Measurements from ENCODE around the gene EIF4G3. TPM values are rescaled to one million over a fixed set of nuclear protein-coding genes. Genes with fewer than 3 reads are reported as not detected.

EIF4G3 gene
- total and polyA plus RNA-seq, 9 of the 15 experiments (the other 6 are each of a cell fraction or from before 2014, with no cell fraction given) = 6.7 to 40.5 (median 32.1) TPM

- TF ChIP-seq, protein P1, sequence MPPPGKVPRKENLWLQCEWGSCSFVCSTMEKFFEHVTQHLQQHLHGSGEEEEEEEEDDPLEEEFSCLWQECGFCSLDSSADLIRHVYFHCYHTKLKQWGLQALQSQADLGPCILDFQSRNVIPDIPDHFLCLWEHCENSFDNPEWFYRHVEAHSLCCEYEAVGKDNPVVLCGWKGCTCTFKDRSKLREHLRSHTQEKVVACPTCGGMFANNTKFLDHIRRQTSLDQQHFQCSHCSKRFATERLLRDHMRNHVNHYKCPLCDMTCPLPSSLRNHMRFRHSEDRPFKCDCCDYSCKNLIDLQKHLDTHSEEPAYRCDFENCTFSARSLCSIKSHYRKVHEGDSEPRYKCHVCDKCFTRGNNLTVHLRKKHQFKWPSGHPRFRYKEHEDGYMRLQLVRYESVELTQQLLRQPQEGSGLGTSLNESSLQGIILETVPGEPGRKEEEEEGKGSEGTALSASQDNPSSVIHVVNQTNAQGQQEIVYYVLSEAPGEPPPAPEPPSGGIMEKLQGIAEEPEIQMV (tag; conservative IDR thresholded peaks at IDR 0.05; ENCODE audit: low read depth) = no peak
- TF ChIP-seq JUNB (CRISPR knock-in tag; conservative IDR thresholded peaks at IDR 0.05) (no peak), IRF2 (CRISPR knock-in tag; IDR thresholded peaks at IDR 0.05) (no peak), SRSF9 (IDR thresholded peaks at IDR 0.05; ENCODE audit: borderline replicate concordance, low read depth, low read length) (no peak), MYNN (IDR thresholded peaks at IDR 0.05) (no peak; the same call in 1 of the 2 replicates), MYNN (CRISPR knock-in tag; IDR thresholded peaks at IDR 0.05) (no peak), LEF1 (IDR thresholded peaks at IDR 0.05) (no peak), PCBP1 (IDR thresholded peaks at IDR 0.05; ENCODE audit: low read depth, low read length, poor library complexity, severe bottlenecking) (no peak), CHCHD3 (CRISPR knock-in tag; IDR thresholded peaks at IDR 0.05) (no peak), XRCC5 (IDR thresholded peaks at IDR 0.05; ENCODE audit: low read depth, low read length) (no peak), BCOR (IDR thresholded peaks at IDR 0.05) (peak; percentile 66; the same call in 1 of the 2 replicates), ZNF134 (CRISPR knock-in tag; conservative IDR thresholded peaks at IDR 0.05) (no peak), KDM4B (IDR thresholded peaks at IDR 0.05; ENCODE audit: borderline replicate concordance in 2 of 2, low read depth in 1 of 2) (peak in 1 of 2 experiments; percentile 85; a peak in 1 of 4 replicates), CAMTA2 (CRISPR knock-in tag; conservative IDR thresholded peaks at IDR 0.05) (no peak), TARDBP (IDR thresholded peaks at IDR 0.05) (no peak), TAF1 (IDR thresholded peaks at IDR 0.05; ENCODE audit: control insufficient read depth, extremely low read depth, insufficient read depth, low read length, severe bottlenecking) (peak; percentile 50), LARP7 (IDR thresholded peaks at IDR 0.05) (no peak), ZNF143 (CRISPR knock-in tag; IDR thresholded peaks at IDR 0.05) (no peak), SMARCA5 (IDR thresholded peaks at IDR 0.05) (no peak)
- TF ChIP-seq, protein P2, sequence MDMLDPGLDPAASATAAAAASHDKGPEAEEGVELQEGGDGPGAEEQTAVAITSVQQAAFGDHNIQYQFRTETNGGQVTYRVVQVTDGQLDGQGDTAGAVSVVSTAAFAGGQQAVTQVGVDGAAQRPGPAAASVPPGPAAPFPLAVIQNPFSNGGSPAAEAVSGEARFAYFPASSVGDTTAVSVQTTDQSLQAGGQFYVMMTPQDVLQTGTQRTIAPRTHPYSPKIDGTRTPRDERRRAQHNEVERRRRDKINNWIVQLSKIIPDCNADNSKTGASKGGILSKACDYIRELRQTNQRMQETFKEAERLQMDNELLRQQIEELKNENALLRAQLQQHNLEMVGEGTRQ (CRISPR knock-in tag; IDR thresholded peaks at IDR 0.05) = no peak
- TF ChIP-seq, protein P3, sequence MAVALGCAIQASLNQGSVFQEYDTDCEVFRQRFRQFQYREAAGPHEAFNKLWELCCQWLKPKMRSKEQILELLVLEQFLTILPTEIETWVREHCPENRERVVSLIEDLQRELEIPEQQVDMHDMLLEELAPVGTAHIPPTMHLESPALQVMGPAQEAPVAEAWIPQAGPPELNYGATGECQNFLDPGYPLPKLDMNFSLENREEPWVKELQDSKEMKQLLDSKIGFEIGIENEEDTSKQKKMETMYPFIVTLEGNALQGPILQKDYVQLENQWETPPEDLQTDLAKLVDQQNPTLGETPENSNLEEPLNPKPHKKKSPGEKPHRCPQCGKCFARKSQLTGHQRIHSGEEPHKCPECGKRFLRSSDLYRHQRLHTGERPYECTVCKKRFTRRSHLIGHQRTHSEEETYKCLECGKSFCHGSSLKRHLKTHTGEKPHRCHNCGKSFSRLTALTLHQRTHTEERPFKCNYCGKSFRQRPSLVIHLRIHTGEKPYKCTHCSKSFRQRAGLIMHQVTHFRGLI (CRISPR knock-in tag; IDR thresholded peaks at IDR 0.05) = 0 out of 2 replicates have a peak, but pooled peaks have one; percentile 26
Measured at GRCh38 chr1:21176586-21177555, at the start of gene EIF4G3 (continued).

All from K562 (cell line).